ENCODE data around the gene ULK4.
"Not testable (repeated sequence)": the region's sequence is repeated elsewhere in the genome, so short reads cannot be mapped to it uniquely, and the experiment has no call there.

ULK4 gene

GRCh38 chr3:41456162-41456561 is 505.7 kb downstream of the ULK4 start:
- no peak overlapping the region for H3K4me3 ChIP-seq (ENCODE audit: low read length)
- no peak overlapping the region for H3K23ac ChIP-seq (ENCODE audit: low read length)
- no peak overlapping the region for H3K4ac ChIP-seq (ENCODE audit: low read depth, low read length)
- H3K4me2 ChIP-seq (ENCODE audit: low read length), result no peak overlapping the region
- H3K79me1 ChIP-seq (ENCODE audit: low read length), result no peaks in the 10 kb centered on the region
- H4K8ac ChIP-seq (ENCODE audit: low read depth, low read length), result no peak overlapping the region
- H2AK5ac ChIP-seq (ENCODE audit: low read length), result no peak overlapping the region
- H3K9ac ChIP-seq (ENCODE audit: low read length), result no peak overlapping the region
- H3K79me2 ChIP-seq (ENCODE audit: control insufficient read depth, insufficient read depth, low read length), result no peaks in the 10 kb centered on the region
- no peaks in the 10 kb centered on the region for H3K27me3 ChIP-seq (ENCODE audit: insufficient read depth, low read length, poor library complexity)
- no peaks in the 10 kb centered on the region for H3K4me1 ChIP-seq (ENCODE audit: control insufficient read depth, low read depth, low read length)
- H4K5ac ChIP-seq (ENCODE audit: low read length), result no peak overlapping the region
- WGBS (ENCODE audit: extremely low coverage, insufficient coverage, low lambda C conversion rate), result no CpG with 5 or more reads among the region's 2 CpGs
- no peak overlapping the region for H3K27ac ChIP-seq (ENCODE audit: low read depth, low read length)
- H2BK120ac ChIP-seq (ENCODE audit: low read depth, low read length), result no peak overlapping the region
- no peak for DNase-seq
- no peak overlapping the region for H2BK15ac ChIP-seq (replicated peaks; ENCODE audit: low read depth)
- H2BK5ac ChIP-seq (ENCODE audit: low read length), result no peak overlapping the region
- no peak overlapping the region for H3K56ac ChIP-seq (ENCODE audit: low read length)
- H3K18ac ChIP-seq (ENCODE audit: low read length), result no peak overlapping the region
- H3K36me3 ChIP-seq (ENCODE audit: control insufficient read depth, insufficient read depth, low read length), result no peaks in the 10 kb centered on the region

DNA sequence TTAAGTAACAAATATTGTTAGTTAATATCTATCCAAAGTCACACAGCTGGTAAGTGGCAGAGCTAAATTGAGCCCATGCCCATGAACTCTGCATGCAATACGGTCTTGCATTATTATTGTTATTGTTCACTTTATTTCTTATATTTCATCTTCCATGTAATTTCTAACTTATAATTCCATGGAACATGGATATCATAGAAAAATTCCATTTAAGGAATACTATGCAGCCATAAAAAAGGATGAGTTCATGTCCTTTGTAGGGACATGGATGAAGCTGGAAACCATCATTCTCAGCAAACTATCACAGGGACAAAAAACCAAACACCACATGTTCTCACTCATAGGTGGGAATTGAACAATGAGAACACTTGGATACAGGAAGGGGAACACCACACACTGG is 508.3 kb downstream of the ULK4 start:
- not testable (repeated sequence) for H3K18ac ChIP-seq (ENCODE audit: low read length); H3K4me1 ChIP-seq (ENCODE audit: control insufficient read depth, low read depth, low read length); H3K4me3 ChIP-seq (ENCODE audit: low read length); H3K4ac ChIP-seq (ENCODE audit: low read depth, low read length); H2BK120ac ChIP-seq (ENCODE audit: low read depth, low read length); H3K4me2 ChIP-seq (ENCODE audit: low read length); H2BK5ac ChIP-seq (ENCODE audit: low read length); H3K36me3 ChIP-seq (ENCODE audit: control insufficient read depth, insufficient read depth, low read length); H3K9ac ChIP-seq (ENCODE audit: low read length); H3K79me2 ChIP-seq (ENCODE audit: control insufficient read depth, insufficient read depth, low read length); H2BK15ac ChIP-seq (replicated peaks; ENCODE audit: low read depth); H3K27me3 ChIP-seq (ENCODE audit: insufficient read depth, low read length, poor library complexity); H3K23ac ChIP-seq (ENCODE audit: low read length); H3K56ac ChIP-seq (ENCODE audit: low read length); H4K8ac ChIP-seq (ENCODE audit: low read depth, low read length); H2AK5ac ChIP-seq (ENCODE audit: low read length); H3K79me1 ChIP-seq (ENCODE audit: low read length); DNase-seq; H4K5ac ChIP-seq (ENCODE audit: low read length); H3K27ac ChIP-seq (ENCODE audit: low read depth, low read length)
- WGBS (ENCODE audit: extremely low coverage, insufficient coverage, low lambda C conversion rate), result no CpG with 5 or more reads among the region's 1 CpG

GRCh38 chr3:41450416-41451231 is 511.3 kb downstream of the ULK4 start:
- no peaks in the 10 kb centered on the region for H3K27me3 ChIP-seq (ENCODE audit: insufficient read depth, low read length, poor library complexity)
- WGBS (ENCODE audit: extremely low coverage, insufficient coverage, low lambda C conversion rate), result no CpG with 5 or more reads among the region's 4 CpGs
- DNase-seq, result peak; percentile 53

DNA sequence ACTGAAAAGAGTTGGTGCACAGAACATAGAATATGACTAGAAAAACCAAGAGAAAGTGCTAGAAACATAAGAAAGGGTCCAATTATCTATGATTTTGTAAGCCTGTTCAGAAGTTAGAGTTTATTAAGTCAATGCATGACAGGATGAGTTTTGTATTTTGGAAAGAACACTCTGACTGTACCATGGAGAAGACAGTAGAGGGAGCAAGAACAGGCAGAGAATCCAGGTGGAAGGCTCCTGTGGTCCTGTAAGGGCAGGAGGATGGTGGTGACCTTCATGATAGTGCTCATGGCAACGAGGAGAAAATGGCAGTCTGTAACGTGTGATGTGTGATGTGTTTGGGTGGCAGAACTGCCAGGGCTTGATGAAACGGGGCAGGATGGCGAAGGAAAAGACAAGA is 513.5 kb downstream of the ULK4 start:
- H3K27me3 ChIP-seq (ENCODE audit: insufficient read depth, low read length, poor library complexity), result no peaks in the 10 kb centered on the region
- no peak overlapping the region for H3K4me2 ChIP-seq (ENCODE audit: low read length)
- no peaks in the 10 kb centered on the region for H3K79me2 ChIP-seq (ENCODE audit: control insufficient read depth, insufficient read depth, low read length)
- H3K9ac ChIP-seq (ENCODE audit: low read length), result no peak overlapping the region
- no peak overlapping the region for H3K56ac ChIP-seq (ENCODE audit: low read length)
- no peak overlapping the region for H3K4me3 ChIP-seq (ENCODE audit: low read length)
- no peak overlapping the region for H3K23ac ChIP-seq (ENCODE audit: low read length)
- no peak overlapping the region for H3K4ac ChIP-seq (ENCODE audit: low read depth, low read length)
- H2BK5ac ChIP-seq (ENCODE audit: low read length), result no peak overlapping the region
- no peaks in the 10 kb centered on the region for H3K79me1 ChIP-seq (ENCODE audit: low read length)
- no peak overlapping the region for H2BK120ac ChIP-seq (ENCODE audit: low read depth, low read length)
- H3K4me1 ChIP-seq (ENCODE audit: control insufficient read depth, low read depth, low read length), result no peaks in the 10 kb centered on the region
- H3K36me3 ChIP-seq (ENCODE audit: control insufficient read depth, insufficient read depth, low read length), result no peaks in the 10 kb centered on the region
- H3K27ac ChIP-seq (ENCODE audit: low read depth, low read length), result no peak overlapping the region
- H3K18ac ChIP-seq (ENCODE audit: low read length), result no peak overlapping the region
- no peak overlapping the region for H4K5ac ChIP-seq (ENCODE audit: low read length)
- WGBS (ENCODE audit: extremely low coverage, insufficient coverage, low lambda C conversion rate), result no CpG with 5 or more reads among the region's 4 CpGs
- H2AK5ac ChIP-seq (ENCODE audit: low read length), result no peak overlapping the region
- peak; percentile 42 for DNase-seq
- no peak overlapping the region for H2BK15ac ChIP-seq (replicated peaks; ENCODE audit: low read depth)
- no peak overlapping the region for H4K8ac ChIP-seq (ENCODE audit: low read depth, low read length)

More at GRCh38 chr3:41450416-41451231, 511.3 kb downstream of the ULK4 start:
- Histone ChIP-seq H2BK15ac (replicated peaks; ENCODE audit: low read depth) (no peak overlapping the region), H4K5ac (ENCODE audit: low read length) (no peak overlapping the region), H3K4me1 (ENCODE audit: control insufficient read depth, low read depth, low read length) (no peaks in the 10 kb centered on the region), H3K27ac (ENCODE audit: low read depth, low read length) (no peak overlapping the region), H3K18ac (ENCODE audit: low read length) (no peak overlapping the region), H2AK5ac (ENCODE audit: low read length) (no peak overlapping the region), H3K79me1 (ENCODE audit: low read length) (no peaks in the 10 kb centered on the region), H2BK5ac (ENCODE audit: low read length) (no peak overlapping the region), H3K4me3 (ENCODE audit: low read length) (no peak overlapping the region), H3K4ac (ENCODE audit: low read depth, low read length) (no peak overlapping the region), H3K9ac (ENCODE audit: low read length) (no peak overlapping the region), H3K23ac (ENCODE audit: low read length) (no peak overlapping the region), H3K4me2 (ENCODE audit: low read length) (no peak overlapping the region), H3K56ac (ENCODE audit: low read length) (no peak overlapping the region), H3K36me3 (ENCODE audit: control insufficient read depth, insufficient read depth, low read length) (no peaks in the 10 kb centered on the region), H3K79me2 (ENCODE audit: control insufficient read depth, insufficient read depth, low read length) (no peaks in the 10 kb centered on the region), H2BK120ac (ENCODE audit: low read depth, low read length) (no peak overlapping the region), H4K8ac (ENCODE audit: low read depth, low read length) (no peak overlapping the region)

DNA sequence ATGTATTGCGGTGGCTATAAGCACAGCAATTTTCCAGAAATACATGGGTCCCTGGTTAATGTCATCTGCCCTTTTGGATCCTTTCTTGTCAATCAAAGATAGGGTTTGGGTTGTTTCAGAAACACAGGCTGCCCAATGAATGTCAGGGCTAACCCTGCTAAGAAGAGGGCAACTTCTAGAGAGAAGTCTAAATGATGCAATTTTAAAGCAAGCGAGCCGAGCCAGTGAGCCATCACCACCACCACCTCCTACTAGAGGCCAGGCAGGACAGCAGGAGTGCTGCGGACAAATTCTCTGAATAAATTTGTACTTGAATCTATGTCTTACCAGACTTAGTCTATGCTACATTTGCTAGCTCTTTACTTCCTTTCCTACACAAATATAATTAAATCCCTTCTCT is 514.2 kb downstream of the ULK4 start:
- H3K4ac ChIP-seq (ENCODE audit: low read depth, low read length), result no peak overlapping the region
- no CpG with 5 or more reads among the region's 4 CpGs for WGBS (ENCODE audit: extremely low coverage, insufficient coverage, low lambda C conversion rate)
- H2BK5ac ChIP-seq (ENCODE audit: low read length), result no peak overlapping the region

DNA sequence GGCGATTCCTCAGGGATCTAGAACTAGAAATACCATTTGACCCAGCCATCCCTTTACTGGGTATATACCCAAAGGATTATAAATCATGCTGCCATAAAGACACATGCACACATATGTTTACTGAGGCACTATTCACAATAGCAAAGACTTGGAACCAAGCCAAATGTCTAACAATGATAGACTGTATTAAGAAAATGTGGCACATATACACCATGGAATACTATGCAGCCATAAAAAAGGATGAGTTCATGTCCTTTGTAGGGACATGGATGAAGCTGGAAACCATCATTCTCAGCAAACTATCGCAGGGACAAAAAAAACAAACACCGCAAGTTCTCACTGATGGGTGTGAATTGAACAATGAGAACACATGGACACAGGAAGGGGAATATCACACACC is 515.6 kb downstream of the ULK4 start:
- WGBS (ENCODE audit: extremely low coverage, insufficient coverage, low lambda C conversion rate), result no CpG with 5 or more reads among the region's 3 CpGs
- H3K4me1 ChIP-seq (ENCODE audit: control insufficient read depth, low read depth, low read length); H2BK120ac ChIP-seq (ENCODE audit: low read depth, low read length); H3K79me1 ChIP-seq (ENCODE audit: low read length); H3K9ac ChIP-seq (ENCODE audit: low read length); H3K18ac ChIP-seq (ENCODE audit: low read length); H4K8ac ChIP-seq (ENCODE audit: low read depth, low read length); DNase-seq; H2BK15ac ChIP-seq (replicated peaks; ENCODE audit: low read depth); H3K36me3 ChIP-seq (ENCODE audit: control insufficient read depth, insufficient read depth, low read length); H3K56ac ChIP-seq (ENCODE audit: low read length); H3K4me2 ChIP-seq (ENCODE audit: low read length); H3K4me3 ChIP-seq (ENCODE audit: low read length); H3K4ac ChIP-seq (ENCODE audit: low read depth, low read length); H2BK5ac ChIP-seq (ENCODE audit: low read length); H2AK5ac ChIP-seq (ENCODE audit: low read length); H3K27ac ChIP-seq (ENCODE audit: low read depth, low read length); H3K23ac ChIP-seq (ENCODE audit: low read length); H3K79me2 ChIP-seq (ENCODE audit: control insufficient read depth, insufficient read depth, low read length); H4K5ac ChIP-seq (ENCODE audit: low read length); H3K27me3 ChIP-seq (ENCODE audit: insufficient read depth, low read length, poor library complexity): not testable (repeated sequence)

More for the DNA sequence above, 514.2 kb downstream of the ULK4 start:
- Histone ChIP-seq H3K56ac (ENCODE audit: low read length) (no peak overlapping the region), H4K5ac (ENCODE audit: low read length) (no peak overlapping the region), H2BK15ac (replicated peaks; ENCODE audit: low read depth) (no peak overlapping the region), H3K4me3 (ENCODE audit: low read length) (no peak overlapping the region), H2BK120ac (ENCODE audit: low read depth, low read length) (no peak overlapping the region), H3K79me2 (ENCODE audit: control insufficient read depth, insufficient read depth, low read length) (no peaks in the 10 kb centered on the region), H3K27me3 (ENCODE audit: insufficient read depth, low read length, poor library complexity) (no peaks in the 10 kb centered on the region), H3K18ac (ENCODE audit: low read length) (no peak overlapping the region), H3K27ac (ENCODE audit: low read depth, low read length) (no peak overlapping the region), H3K36me3 (ENCODE audit: control insufficient read depth, insufficient read depth, low read length) (no peaks in the 10 kb centered on the region), H3K4me2 (ENCODE audit: low read length) (no peak overlapping the region), H2AK5ac (ENCODE audit: low read length) (no peak overlapping the region), H3K9ac (ENCODE audit: low read length) (no peak overlapping the region), H3K4me1 (ENCODE audit: control insufficient read depth, low read depth, low read length) (no peaks in the 10 kb centered on the region), H3K79me1 (ENCODE audit: low read length) (no peaks in the 10 kb centered on the region), H3K23ac (ENCODE audit: low read length) (no peak overlapping the region), H4K8ac (ENCODE audit: low read depth, low read length) (no peak overlapping the region)
- no peak for DNase-seq

Data from mesendoderm (in vitro differentiated cells).